Gastrocnemius medialis (tissue), 4 donors: ENCODE results near the gene PSMB3.

Experiments used
- CTCF ChIP-seq, 5 experiments: fragments of 450-650 bp in 3 of 5; fragments of 200-600 bp in 2 of 5; sonication (generic) in 2 of 5; IDR thresholded peaks in 4 of 5; conservative IDR thresholded peaks in 1 of 5; 1 replicate in 4 of 5; 2 replicates in 1 of 5; pipeline ENCODE4 v1.5.1; 2016 to 2019; ENCODE audit warnings: antibody characterized with exemption in 5 of 5, mild to moderate bottlenecking in 3 of 5, moderate library complexity in 3 of 5
- POLR2A ChIP-seq, 2 donors: fragments of 450-650 bp; IDR thresholded peaks; one replicate each; pipeline ENCODE4 v1.6.1; 2017; ENCODE audit warnings: antibody characterized with exemption in 2 of 2, mild to moderate bottlenecking in 2 of 2, moderate library complexity in 2 of 2

GRCh38 chr17:38705803-38706504, 46.6 kb upstream of the PSMB3 start:
- TF ChIP-seq POLR2A (IDR thresholded peaks at IDR 0.05) (peak in 1 of 2 donors; percentile 30), CTCF (IDR thresholded peaks at IDR 0.05 in 4 of 5, conservative IDR thresholded peaks at IDR 0.05 in 1 of 5) (no peak)
